Nephron progenitor cell (in vitro differentiated cells): ENCODE data around the gene HPD.

ENCODE experiments used
- DNase-seq: peaks from one replicate; pipeline ENCODE4 v3.0.0; 2021
- H3K27ac Mint-ChIP-seq: 2 replicates; pipeline ENCODE4 v1.8.0; 2021; ENCODE audit warnings: mild to moderate bottlenecking, moderate library complexity, mixed read lengths
- H3K27me3 Mint-ChIP-seq: 2 replicates; pipeline ENCODE4 v1.8.0; 2021; ENCODE audit warnings: mild to moderate bottlenecking, low read depth, mixed read lengths; ENCODE audit not compliant: poor library complexity
- H3K36me3 Mint-ChIP-seq: 2 replicates; pipeline ENCODE4 v1.8.0; 2021; ENCODE audit warnings: low read depth, mixed read lengths
- H3K4me1 Mint-ChIP-seq: 2 replicates; pipeline ENCODE4 v1.8.0; 2021; ENCODE audit warnings: mixed read lengths
- H3K4me3 Mint-ChIP-seq: 2 replicates; pipeline ENCODE4 v1.8.0; 2021; ENCODE audit warnings: mild to moderate bottlenecking, moderate library complexity, mixed read lengths
- H3K9me3 Mint-ChIP-seq: 2 replicates; pipeline ENCODE4 v1.8.0; 2021; ENCODE audit warnings: mild to moderate bottlenecking, moderate library complexity, mixed read lengths
- TF ChIP-seq, protein P1 (sequence below): fragments of 200-600 bp; sonication (generic); IDR thresholded peaks from 2 replicates; pipeline ENCODE4 v1.5.0; 2021; ENCODE audit warnings: antibody characterized with exemption

HPD gene

DNA sequence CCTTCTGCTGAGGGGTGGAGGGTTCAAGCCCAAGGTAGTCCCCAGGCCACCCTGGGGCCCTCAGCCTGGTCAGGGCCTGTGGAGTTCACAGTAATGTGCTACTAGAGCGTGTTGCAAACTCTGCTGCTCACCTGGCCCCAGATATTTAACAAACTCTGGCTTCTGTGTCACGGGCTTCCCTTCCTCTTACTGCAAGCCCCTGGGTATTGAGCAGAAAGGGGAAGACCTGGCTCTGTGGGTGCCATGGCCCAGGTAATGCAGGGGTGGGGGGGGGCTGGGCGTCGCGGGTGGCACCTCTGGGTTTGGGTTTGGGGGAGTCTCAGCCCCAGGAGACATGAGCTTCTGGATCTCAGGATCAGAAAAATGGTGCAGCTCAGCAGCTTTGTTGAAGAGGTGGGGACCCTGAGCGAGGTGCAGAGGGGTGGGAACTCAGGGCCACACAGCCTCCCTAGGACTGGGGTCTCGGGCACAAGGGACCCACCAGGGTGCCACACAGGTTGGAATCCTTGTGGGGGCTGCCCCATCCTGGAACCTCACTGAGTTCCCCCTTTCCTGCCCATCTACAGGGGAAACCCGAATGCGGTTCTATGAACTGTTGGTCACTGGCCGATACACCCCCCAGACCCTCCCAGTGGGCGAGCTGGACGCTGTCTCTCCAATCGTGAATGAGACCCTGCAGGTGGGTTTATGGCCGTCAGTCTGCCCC, 50.9 kb downstream of the HPD start:
- no peaks in the 10 kb centered on the region for H3K27me3 Mint-ChIP-seq
- TF ChIP-seq, protein P1, sequence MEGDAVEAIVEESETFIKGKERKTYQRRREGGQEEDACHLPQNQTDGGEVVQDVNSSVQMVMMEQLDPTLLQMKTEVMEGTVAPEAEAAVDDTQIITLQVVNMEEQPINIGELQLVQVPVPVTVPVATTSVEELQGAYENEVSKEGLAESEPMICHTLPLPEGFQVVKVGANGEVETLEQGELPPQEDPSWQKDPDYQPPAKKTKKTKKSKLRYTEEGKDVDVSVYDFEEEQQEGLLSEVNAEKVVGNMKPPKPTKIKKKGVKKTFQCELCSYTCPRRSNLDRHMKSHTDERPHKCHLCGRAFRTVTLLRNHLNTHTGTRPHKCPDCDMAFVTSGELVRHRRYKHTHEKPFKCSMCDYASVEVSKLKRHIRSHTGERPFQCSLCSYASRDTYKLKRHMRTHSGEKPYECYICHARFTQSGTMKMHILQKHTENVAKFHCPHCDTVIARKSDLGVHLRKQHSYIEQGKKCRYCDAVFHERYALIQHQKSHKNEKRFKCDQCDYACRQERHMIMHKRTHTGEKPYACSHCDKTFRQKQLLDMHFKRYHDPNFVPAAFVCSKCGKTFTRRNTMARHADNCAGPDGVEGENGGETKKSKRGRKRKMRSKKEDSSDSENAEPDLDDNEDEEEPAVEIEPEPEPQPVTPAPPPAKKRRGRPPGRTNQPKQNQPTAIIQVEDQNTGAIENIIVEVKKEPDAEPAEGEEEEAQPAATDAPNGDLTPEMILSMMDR = no peak
- H3K9me3 Mint-ChIP-seq = no peaks in the 10 kb centered on the region
- peaks cover 21% of the 10 kb centered on the region for H3K36me3 Mint-ChIP-seq
- H3K4me3 Mint-ChIP-seq = peak overlapping the region; percentile 94
- H3K4me1 Mint-ChIP-seq = peaks cover 50% of the 10 kb centered on the region
- H3K27ac Mint-ChIP-seq = no peak overlapping the region
- no peak for DNase-seq

DNA sequence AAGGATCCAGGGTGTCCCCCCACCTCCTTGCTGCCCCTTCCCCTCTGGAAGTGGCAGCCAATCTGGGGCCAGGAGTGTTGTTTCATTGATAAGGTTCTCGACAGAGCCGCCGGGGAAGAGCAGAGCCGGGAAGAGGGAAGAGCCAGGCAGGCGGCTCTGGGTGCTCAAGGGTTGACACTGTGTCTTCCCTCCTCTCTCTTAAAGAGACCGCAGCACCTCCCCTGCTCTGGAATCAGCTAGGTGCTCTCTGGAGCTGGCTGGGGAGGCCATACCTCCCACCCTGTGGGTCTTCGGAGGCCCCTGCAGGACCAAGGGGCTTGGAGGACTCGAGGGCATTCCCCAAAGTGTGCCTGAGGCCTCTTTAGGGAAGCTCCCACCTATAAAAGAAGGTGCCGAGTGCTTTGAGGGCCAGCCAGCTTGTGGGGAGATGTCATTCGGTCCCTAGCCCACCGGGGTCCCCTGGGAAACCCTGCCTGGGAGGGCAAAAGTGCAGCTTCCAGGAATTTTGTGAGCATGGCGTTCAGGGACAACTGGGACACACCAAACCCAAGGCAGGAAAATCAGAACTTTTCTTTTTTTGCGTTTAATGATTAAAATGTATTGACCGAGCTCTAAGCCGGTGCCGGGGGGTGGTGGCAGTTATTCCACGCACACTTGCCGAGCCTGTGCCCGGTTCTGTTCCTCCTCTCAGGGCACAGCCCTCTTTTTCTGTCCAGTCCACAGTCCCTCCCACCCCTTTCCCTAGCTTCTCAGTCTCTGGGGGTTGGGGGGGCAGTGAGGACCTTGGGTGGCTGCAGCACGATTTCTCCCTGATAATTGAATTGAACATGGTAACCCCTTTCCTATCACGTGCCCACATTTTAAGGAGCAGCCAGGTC, 51.9 kb downstream of the HPD start:
- Mint-ChIP-seq H3K27me3 (no peaks in the 10 kb centered on the region), H3K4me3 (peak overlapping the region; percentile 94), H3K4me1 (peaks cover 47% of the 10 kb centered on the region), H3K9me3 (no peaks in the 10 kb centered on the region), H3K36me3 (peaks cover 21% of the 10 kb centered on the region), H3K27ac (peak overlapping the region; percentile 77)
- TF ChIP-seq, protein P1 = no peak
- DNase-seq = peak; percentile 41

DNA sequence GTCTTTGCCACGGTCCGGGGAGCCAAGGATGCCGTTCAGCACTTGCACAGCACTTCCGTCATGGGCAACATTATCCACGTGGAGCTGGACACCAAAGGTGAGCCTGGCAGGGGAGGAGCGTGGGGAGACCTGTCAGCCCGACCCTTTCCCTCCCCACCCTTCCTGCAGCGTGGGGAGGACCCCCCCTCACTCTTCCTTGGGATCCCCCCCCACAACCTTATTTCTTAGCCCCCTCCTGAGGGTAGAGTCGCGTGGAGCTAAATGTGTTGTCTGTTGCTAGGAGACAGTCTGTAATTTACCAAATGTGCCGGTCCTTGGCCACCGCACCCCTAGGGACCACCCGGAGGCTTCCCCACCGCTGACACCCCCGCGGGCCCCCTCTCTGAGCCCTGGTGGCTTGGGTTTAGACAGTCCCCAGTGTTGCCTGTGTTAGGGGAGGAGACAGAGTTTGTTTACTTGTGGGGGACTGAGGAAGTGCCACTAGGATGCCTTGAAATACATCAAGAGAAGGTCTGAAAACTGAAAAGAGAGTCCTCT, 52.6 kb downstream of the HPD start:
- H3K4me1 Mint-ChIP-seq = peaks cover 47% of the 10 kb centered on the region
- peaks cover 21% of the 10 kb centered on the region for H3K36me3 Mint-ChIP-seq
- TF ChIP-seq, protein P1 = no peak
- H3K4me3 Mint-ChIP-seq = peak overlapping the region; percentile 94
- peak; percentile 33 for DNase-seq
- H3K27ac Mint-ChIP-seq = peak overlapping the region; percentile 84
- H3K27me3 Mint-ChIP-seq = no peaks in the 10 kb centered on the region
- H3K9me3 Mint-ChIP-seq = no peaks in the 10 kb centered on the region

DNA sequence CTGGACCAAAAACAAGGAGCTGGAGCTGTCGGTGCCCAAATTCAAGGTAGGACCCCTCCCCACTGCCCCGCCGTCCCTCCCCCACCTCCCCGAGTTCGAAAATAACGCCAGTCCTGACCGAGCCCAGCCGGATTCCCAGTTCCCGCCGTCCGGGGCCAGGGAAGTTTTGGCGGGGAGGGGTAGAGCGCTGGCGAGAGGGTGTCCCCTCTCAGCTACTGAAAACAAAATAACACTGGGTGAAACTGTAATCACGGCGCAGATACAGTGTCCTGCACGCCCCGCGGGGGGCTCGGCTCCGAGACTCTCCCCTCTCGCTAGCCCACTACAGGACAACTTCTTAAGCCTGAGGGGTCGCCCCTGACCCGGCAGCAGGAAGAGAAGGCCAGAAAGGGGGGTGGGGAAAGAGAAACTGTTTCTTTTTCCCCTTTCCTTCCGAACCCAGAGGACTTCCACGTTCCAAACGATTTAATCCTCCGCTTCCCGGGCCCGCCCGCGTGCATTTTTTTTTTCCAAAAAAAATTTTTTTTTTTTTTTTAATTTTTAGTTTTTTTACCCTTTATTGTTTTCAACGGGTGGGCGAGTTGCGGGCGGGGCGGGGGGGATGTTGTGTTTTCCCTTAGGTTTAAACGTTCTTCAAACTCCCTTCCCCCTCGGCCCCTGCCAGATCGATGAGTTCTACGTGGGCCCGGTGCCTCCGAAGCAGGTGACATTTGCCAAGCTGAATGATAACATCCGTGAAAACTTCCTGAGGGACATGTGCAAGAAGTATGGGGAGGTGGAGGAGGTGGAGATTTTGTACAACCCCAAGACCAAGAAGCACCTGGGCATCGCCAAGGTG, 53.3 kb downstream of the HPD start:
- Mint-ChIP-seq H3K4me3 (peak overlapping the region; percentile 94), H3K27me3 (no peaks in the 10 kb centered on the region), H3K27ac (peak overlapping the region; percentile 84), H3K4me1 (peaks cover 41% of the 10 kb centered on the region), H3K36me3 (peaks cover 17% of the 10 kb centered on the region), H3K9me3 (no peaks in the 10 kb centered on the region)
- peak; percentile 41 for DNase-seq
- TF ChIP-seq, protein P1 = no peak

DNA sequence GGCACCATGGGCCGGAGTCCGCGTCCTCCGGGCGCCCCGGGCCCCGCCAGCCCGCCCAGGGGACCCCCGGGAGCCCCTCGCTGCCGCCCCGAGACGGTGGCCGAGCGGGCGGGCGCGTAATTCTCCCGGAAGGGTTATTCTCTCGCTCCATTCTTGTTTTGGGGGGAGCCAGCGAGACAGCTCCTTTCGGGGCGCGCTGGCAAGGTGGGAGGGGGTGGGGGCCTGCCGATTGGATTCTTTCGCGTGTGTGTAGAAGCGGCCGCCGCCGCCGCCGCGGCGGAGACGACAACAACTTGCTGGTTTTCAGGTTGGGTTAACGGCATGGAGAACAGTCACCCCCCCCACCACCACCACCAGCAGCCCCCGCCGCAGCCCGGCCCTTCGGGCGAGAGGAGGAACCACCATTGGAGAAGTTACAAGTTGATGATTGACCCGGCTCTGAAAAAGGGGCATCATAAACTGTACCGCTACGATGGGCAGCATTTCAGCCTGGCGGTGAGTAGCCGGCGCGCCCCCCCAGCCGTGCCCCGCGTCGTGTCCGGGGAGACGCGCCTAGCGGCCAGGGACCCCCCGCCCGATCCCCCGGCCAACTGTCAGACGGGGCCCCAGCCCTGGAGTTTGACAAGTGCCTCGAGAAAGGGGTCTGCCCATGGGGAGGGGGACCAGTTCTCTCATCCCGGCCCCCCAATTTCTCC, 54.1 kb downstream of the HPD start:
- H3K27me3 Mint-ChIP-seq = no peaks in the 10 kb centered on the region
- H3K4me3 Mint-ChIP-seq = peak overlapping the region; percentile 94
- TF ChIP-seq, protein P1 = no peak
- H3K36me3 Mint-ChIP-seq = peaks cover 13% of the 10 kb centered on the region
- no peaks in the 10 kb centered on the region for H3K9me3 Mint-ChIP-seq
- peak; percentile 46 for DNase-seq
- H3K27ac Mint-ChIP-seq = peak overlapping the region; percentile 99
- H3K4me1 Mint-ChIP-seq = peaks cover 40% of the 10 kb centered on the region
